ENCODE data around the gene NFIA. TPM values are rescaled to one million over a fixed set of nuclear protein-coding genes. Genes with fewer than 3 reads are reported as not detected.

Gene NFIA
- total RNA-seq, 2 donors from 2014 or later = 61.4 to 86.3 TPM

GRCh38 chr1:61419657-61420056 lies 337.3 kb downstream of the NFIA start:
- Histone ChIP-seq H3K27me3 (replicated peaks; ENCODE audit: insufficient read depth) (no peaks in the 10 kb centered on the region), H3K27ac (no peak overlapping the region), H3K4me1 (replicated peaks) (no peaks in the 10 kb centered on the region), H3K9me3 (no peaks in the 10 kb centered on the region), H3K36me3 (no peaks in the 10 kb centered on the region), H3K4me3 (no peak overlapping the region)
- DNase-seq (ENCODE audit: low spot score) = no peak
- 77% methylated on average over 5 of the region's 5 CpGs for WGBS
- intact Hi-C loops (cut with DNase I) = no loop called here
- no peak for TF ChIP-seq POLR2AphosphoS5 (IDR thresholded peaks at IDR 0.05)
- TF ChIP-seq POLR2A (IDR thresholded peaks at IDR 0.05) = no peak
- no peak for TF ChIP-seq CTCF (IDR thresholded peaks at IDR 0.05)

GRCh38 chr1:61420243-61420642 lies 337.9 kb downstream of the NFIA start:
- Histone ChIP-seq H3K4me3 (no peak overlapping the region), H3K27ac (no peak overlapping the region), H3K9me3 (no peaks in the 10 kb centered on the region), H3K4me1 (replicated peaks) (no peaks in the 10 kb centered on the region), H3K27me3 (replicated peaks; ENCODE audit: insufficient read depth) (no peaks in the 10 kb centered on the region), H3K36me3 (no peaks in the 10 kb centered on the region)
- intact Hi-C loops (cut with DNase I) = no loop called here
- WGBS = 66% methylated on average over 3 of the region's 3 CpGs
- TF ChIP-seq POLR2A (IDR thresholded peaks at IDR 0.05) (no peak), POLR2AphosphoS5 (IDR thresholded peaks at IDR 0.05) (no peak), CTCF (IDR thresholded peaks at IDR 0.05) (no peak)
- no peak for DNase-seq (ENCODE audit: low spot score)

DNA sequence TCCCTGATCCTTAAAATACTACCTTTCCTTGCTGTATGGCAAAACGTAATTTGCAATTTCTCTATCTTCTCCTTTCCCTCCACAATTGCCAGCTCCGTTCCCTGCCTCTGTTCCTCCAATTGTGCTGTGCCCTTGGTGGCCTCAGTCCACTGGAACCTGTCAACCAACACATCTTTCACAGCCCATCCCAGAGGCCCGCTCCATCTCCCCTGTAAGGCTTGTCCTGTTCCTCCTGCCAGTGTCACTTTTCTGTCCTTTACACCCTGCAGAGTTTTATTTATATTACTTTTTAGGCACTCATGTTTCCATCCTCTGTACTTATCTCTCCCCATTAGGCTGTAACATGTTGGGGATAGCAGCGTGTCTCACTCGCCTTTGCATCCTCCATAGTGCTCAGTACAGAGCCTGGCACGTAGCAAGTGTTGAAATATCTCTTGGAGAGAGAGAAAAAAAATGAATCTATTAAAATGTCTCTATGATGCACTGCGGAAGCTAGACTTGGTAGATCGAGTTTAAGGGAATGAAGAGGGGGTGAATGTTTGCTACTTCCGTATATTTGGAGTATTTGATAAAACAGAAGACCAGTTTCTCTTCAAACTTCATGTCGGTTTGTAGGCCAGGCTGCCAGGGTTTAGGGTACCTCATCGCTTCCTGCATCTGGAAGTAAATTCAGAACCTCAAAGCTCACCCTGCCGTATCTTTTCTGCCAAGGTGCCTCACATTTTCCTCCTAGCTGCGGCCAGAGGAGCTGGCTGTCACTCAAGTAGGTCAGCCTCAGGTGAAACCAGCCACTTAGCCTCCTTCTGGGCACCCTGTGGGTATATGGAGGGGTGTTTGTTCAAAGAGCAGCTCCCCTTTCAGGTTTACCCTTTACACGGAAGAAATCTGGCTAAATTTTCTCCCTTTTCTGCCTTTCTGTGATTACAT lies 338.8 kb downstream of the NFIA start:
- intact Hi-C loops (cut with DNase I) = no loop called here
- Histone ChIP-seq H3K4me1 (replicated peaks) (no peaks in the 10 kb centered on the region), H3K27ac (no peak overlapping the region), H3K9me3 (no peaks in the 10 kb centered on the region), H3K36me3 (no peaks in the 10 kb centered on the region), H3K27me3 (replicated peaks; ENCODE audit: insufficient read depth) (no peaks in the 10 kb centered on the region), H3K4me3 (no peak overlapping the region)
- WGBS = 90% methylated on average over 14 of the region's 14 CpGs
- no peak for TF ChIP-seq CTCF (IDR thresholded peaks at IDR 0.05)
- DNase-seq (ENCODE audit: low spot score) = no peak

DNA sequence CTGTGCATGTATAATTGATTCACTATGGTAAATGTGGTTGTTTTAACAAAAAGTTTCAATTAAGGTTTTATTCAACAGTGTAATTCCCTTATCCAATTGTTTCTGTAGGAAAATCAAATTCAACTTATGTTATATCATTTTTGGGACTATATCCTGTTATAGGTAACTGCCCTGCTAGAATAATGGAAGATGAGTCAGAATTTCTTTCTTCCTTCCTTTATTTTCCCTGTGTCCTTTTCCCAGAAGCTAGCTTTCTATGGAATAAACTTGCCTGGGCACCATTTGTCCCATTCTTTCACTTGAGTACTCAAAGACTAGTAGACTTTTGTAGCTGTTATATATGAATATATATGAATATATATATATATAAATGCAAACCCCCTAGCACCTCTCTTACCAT lies 341.3 kb downstream of the NFIA start:
- DNase-seq (ENCODE audit: low spot score) = no peak
- H3K4me3 ChIP-seq = no peak overlapping the region
- intact Hi-C loops (cut with DNase I) = no loop called here
- no peak overlapping the region for H3K27ac ChIP-seq
- TF ChIP-seq POLR2A (IDR thresholded peaks at IDR 0.05) (no peak), POLR2AphosphoS5 (IDR thresholded peaks at IDR 0.05) (no peak), CTCF (IDR thresholded peaks at IDR 0.05) (no peak)
- H3K27me3 ChIP-seq (replicated peaks; ENCODE audit: insufficient read depth) = no peaks in the 10 kb centered on the region
- H3K4me1 ChIP-seq (replicated peaks) = no peaks in the 10 kb centered on the region
- H3K36me3 ChIP-seq = no peaks in the 10 kb centered on the region
- H3K9me3 ChIP-seq = no peaks in the 10 kb centered on the region

DNA sequence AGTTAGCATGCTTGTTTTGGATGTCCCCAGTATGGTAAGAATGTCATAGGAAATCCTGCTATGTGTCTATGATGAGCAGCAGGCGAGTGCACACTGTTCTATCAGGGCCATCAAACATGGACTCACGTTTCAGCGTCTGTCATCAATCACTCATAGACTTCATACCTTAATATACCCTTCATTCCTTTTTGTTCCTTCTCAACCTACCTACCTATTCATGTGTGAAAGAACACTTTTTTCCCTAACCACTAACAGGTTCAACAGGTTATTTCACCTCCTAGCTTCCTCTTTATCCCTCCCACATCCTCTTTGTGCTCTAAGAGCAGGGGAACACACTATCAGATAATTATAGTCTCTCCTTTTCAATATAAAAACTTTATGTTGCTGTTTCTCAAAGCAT lies 342.0 kb downstream of the NFIA start:
- H3K4me1 ChIP-seq (replicated peaks) = no peaks in the 10 kb centered on the region
- H3K27ac ChIP-seq = peak overlapping the region in 1 of 2 donors; percentile 5
- no peaks in the 10 kb centered on the region for H3K36me3 ChIP-seq
- H3K9me3 ChIP-seq = no peaks in the 10 kb centered on the region
- DNase-seq (ENCODE audit: low spot score) = no peak
- H3K4me3 ChIP-seq = no peak overlapping the region
- intact Hi-C loops (cut with DNase I) = no loop called here
- H3K27me3 ChIP-seq (replicated peaks; ENCODE audit: insufficient read depth) = no peaks in the 10 kb centered on the region
- TF ChIP-seq CTCF (IDR thresholded peaks at IDR 0.05) = no peak
- peak; percentile 37 for TF ChIP-seq POLR2AphosphoS5 (IDR thresholded peaks at IDR 0.05)
- no peak for TF ChIP-seq POLR2A (IDR thresholded peaks at IDR 0.05)
- 65% methylated on average over 3 of the region's 3 CpGs for WGBS

Data from prostate gland (tissue), 2 donors.